Naive B cell (primary cell): ENCODE results near the gene G2E3. TPM values are rescaled to one million over a fixed set of nuclear protein-coding genes. Genes with fewer than 3 reads are reported as not detected.
A peak's percentile ranks its signal among the peaks of the same experiment; 100 is the strongest.
"Not testable (repeated sequence)": the region's sequence is repeated elsewhere in the genome, so short reads cannot be mapped to it uniquely, and the experiment has no call there.

Source experiments
- ATAC-seq, 2 donors: fragments of 150-1000 bp; cut with Tn5 transposase; 2 replicates each; pipeline ENCODE4 v1.10.0; 2021; ENCODE audit warnings: low read depth in 2 of 2, mild to moderate bottlenecking in 2 of 2, moderate library complexity in 2 of 2
- DNase-seq: peaks from one replicate; pipeline ENCODE4 v3.0.0; 2022
- H3K27ac Mint-ChIP-seq, 6 donors: one replicate each; pipeline ENCODE4 v1.8.0; 2020 to 2022; ENCODE audit warnings: mild to moderate bottlenecking in 6 of 6, mixed read lengths in 6 of 6, moderate library complexity in 5 of 6, inconsistent platforms in 2 of 6
- H3K27me3 Mint-ChIP-seq, 3 donors: one replicate each; pipeline ENCODE4 v1.8.0; 2021 to 2022; ENCODE audit warnings: mixed read lengths in 3 of 3, mild to moderate bottlenecking in 1 of 3
- H3K36me3 Mint-ChIP-seq, 2 donors: one replicate each; pipeline ENCODE4 v1.8.0; 2020 to 2022; ENCODE audit warnings: mixed read lengths in 2 of 2, inconsistent platforms in 1 of 2, mild to moderate bottlenecking in 1 of 2
- H3K4me1 Mint-ChIP-seq, 3 donors: one replicate each; pipeline ENCODE4 v1.8.0; 2020 to 2022; ENCODE audit warnings: mixed read lengths in 3 of 3, inconsistent platforms in 1 of 3, mild to moderate bottlenecking in 1 of 3, moderate library complexity in 1 of 3
- H3K4me3 Mint-ChIP-seq, 8 donors: one replicate each; pipeline ENCODE4 v1.8.0; 2020 to 2022; ENCODE audit warnings: mild to moderate bottlenecking in 8 of 8, mixed read lengths in 8 of 8, moderate library complexity in 8 of 8, inconsistent platforms in 2 of 8
- H3K9me3 Mint-ChIP-seq, 7 donors: one replicate each; pipeline ENCODE4 v1.8.0; 2020 to 2022; ENCODE audit warnings: mixed read lengths in 7 of 7, mild to moderate bottlenecking in 5 of 7, inconsistent platforms in 2 of 7, moderate library complexity in 1 of 7
- polyA plus RNA-seq, 6 donors: library from polyadenylated mRNA; unstranded; fragments of 300-500 nt; fragmentation: Illumina TruSeq; gene quantifications; one replicate each; pipeline ENCODE4 v1.2.3, GENCODE V29; 2021; ENCODE audit warnings: low read depth in 6 of 6

The G2E3 gene
- polyA plus RNA-seq, 6 donors from 2014 or later: 11.8 to 34.6 (median 25.4) TPM

DNA sequence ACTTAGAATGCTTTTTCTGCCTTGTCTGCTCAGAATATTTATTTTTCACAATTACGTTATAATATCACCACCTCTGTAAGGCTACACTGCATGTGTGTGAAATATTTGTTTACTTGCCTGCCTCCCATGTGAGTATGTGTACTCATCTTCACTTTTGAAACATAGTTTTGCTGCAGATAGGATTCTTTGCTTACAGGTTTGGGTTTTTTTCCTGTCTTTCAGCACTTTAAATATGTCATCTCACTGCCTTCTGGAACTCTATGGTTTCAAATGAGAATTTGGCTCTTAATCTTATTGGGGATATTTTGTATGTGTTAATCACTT is 10.9 kb downstream of the G2E3 start:
- H3K27me3 Mint-ChIP-seq: no peaks in the 10 kb centered on the region
- peak overlapping the region in 1 of 6 donors; percentile 31 for H3K27ac Mint-ChIP-seq
- ATAC-seq (no peak), DNase-seq (no peak)
- H3K4me3 Mint-ChIP-seq: no peak overlapping the region
- peaks cover 69 to 90% (median 72%) of the 10 kb centered on the region in 3 donors for H3K4me1 Mint-ChIP-seq
- no peaks in the 10 kb centered on the region for H3K9me3 Mint-ChIP-seq
- no peaks in the 10 kb centered on the region for H3K36me3 Mint-ChIP-seq

DNA sequence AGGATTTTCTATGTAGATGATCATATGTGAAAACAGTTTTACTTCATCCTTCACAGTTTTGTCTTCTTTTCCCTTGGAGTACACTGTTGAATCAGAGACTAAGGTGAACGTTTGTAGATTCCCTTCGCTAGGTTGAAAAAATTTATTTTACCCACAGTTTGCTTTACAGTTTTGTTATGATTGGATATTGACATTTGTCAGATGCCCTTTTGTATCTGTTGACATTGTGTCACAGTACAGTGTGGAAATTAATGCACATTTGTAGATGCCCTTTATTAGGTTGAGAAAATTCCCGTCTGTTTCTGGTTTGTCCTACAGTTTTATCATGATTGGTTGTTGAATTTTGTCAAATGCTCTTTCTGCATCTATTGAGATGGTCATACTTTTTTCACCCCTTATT is 13.3 kb downstream of the G2E3 start:
- no peak overlapping the region for H3K4me3 Mint-ChIP-seq
- H3K9me3 Mint-ChIP-seq: peaks cover 0 to 1% (median 0%) of the 10 kb centered on the region in 7 donors
- DNase-seq (no peak), ATAC-seq (no peak)
- H3K4me1 Mint-ChIP-seq: peaks cover 72 to 92% (median 81%) of the 10 kb centered on the region in 3 donors
- H3K36me3 Mint-ChIP-seq: no peaks in the 10 kb centered on the region
- no peaks in the 10 kb centered on the region for H3K27me3 Mint-ChIP-seq
- peak overlapping the region in 1 of 6 donors; percentile 38 for H3K27ac Mint-ChIP-seq

DNA sequence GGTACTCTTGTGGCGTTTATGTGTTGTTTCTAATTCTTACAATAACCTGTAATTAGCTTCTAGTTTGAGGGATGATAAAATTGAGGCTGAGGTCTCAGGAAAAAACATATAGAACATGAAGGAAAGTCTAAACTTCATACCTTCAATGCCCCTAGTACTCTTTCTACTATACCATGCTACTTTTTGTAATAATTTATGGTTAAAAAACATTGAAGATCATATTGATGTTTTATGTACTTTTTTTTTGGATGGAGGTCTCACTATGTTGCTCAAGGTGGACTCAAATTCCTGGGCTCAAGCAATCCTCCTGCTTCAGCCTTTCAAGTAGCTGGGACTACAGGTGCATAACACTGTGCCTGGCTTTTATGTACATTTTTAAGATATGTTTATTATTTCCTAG is 13.8 kb downstream of the G2E3 start:
- Mint-ChIP-seq H3K4me3 (no peak overlapping the region), H3K9me3 (peaks cover 0 to 1% (median 0%) of the 10 kb centered on the region in 7 donors), H3K27ac (no peak overlapping the region), H3K36me3 (no peaks in the 10 kb centered on the region), H3K27me3 (no peaks in the 10 kb centered on the region), H3K4me1 (peaks cover 73 to 92% (median 81%) of the 10 kb centered on the region in 3 donors)
- ATAC-seq (no peak), DNase-seq (no peak)

DNA sequence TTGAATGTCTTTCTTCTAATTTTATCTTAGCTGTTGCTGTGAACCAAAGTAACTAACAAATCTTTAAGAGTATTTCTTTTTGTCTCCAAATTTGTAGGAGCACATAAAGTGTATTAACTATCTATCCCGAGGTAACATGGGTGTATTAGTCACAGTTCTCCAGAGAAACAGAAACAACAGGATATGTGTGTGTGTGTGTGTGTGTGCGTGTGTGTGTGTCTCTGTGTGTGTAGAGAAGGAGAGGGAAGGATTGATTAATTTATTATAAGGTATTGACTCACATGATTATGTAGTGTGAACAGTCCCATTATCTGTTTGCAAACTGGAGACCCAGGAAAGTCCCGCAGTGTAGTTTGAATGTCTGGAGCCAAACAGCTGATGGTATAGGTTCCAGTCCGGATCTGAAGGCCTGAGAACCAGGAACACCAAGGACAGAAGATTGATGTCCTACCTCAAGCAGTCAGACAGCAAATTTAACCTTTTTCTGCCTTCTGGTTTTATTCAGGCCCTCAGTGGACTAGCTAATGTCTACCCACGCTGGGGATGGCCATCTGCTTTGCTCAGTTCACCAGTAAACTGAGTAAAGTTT is 14.4 kb downstream of the G2E3 start:
- DNase-seq (no peak), ATAC-seq (no peak)
- peaks cover 73 to 87% (median 79%) of the 10 kb centered on the region in 3 donors for H3K4me1 Mint-ChIP-seq
- no peak overlapping the region for H3K27ac Mint-ChIP-seq
- no peaks in the 10 kb centered on the region for H3K36me3 Mint-ChIP-seq
- H3K4me3 Mint-ChIP-seq: no peak overlapping the region
- H3K27me3 Mint-ChIP-seq: no peaks in the 10 kb centered on the region
- peaks cover 0 to 1% (median 0%) of the 10 kb centered on the region in 7 donors for H3K9me3 Mint-ChIP-seq

DNA sequence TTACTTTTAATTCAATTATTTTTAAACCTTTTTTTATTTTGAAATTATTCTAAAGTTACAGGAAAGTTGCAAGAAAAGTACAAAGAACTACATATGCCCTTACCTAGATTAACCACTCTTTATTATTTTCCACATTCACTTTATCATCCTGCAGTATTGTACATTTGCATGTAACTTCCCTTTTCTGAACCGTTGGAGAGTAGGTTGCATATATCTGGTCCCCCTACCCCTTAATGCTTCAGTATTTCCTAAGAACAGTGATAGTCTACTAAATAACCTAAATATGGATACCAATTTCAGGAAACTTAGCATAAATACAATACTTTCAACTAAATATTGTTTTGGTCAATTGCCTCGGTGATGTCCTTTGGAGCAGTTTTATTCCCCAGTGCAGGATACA is 15.0 kb downstream of the G2E3 start:
- Mint-ChIP-seq H3K9me3 (peaks cover 0 to 1% (median 0%) of the 10 kb centered on the region in 7 donors), H3K4me1 (peaks cover 77 to 86% (median 77%) of the 10 kb centered on the region in 3 donors), H3K27me3 (no peaks in the 10 kb centered on the region), H3K36me3 (no peaks in the 10 kb centered on the region), H3K27ac (no peak overlapping the region), H3K4me3 (no peak overlapping the region)
- DNase-seq: no peak
- peak in 1 of 2 donors; percentile 36 for ATAC-seq

DNA sequence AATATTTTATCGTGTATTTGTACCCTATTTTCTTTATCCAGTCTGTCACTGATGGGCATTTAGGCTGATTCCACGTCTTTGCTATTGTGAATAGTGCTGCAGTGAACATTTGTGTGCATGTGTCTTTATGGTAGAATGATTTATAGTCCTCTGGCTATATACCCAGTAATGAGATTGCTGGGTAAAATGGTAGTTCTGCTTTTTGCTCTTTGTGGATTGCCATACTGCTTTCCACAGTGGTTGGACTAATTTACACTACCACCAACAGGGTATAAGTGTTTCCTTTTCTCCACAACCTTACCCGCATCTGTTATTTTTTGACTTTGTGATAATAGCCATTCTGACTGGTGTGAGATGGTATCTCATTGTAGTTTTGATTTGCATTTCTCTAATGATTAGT is 15.8 kb downstream of the G2E3 start:
- Mint-ChIP-seq H3K4me3 (peak overlapping the region in 3 of 8 donors; percentile 6 to 44 (median 13)), H3K4me1 (peaks cover 69 to 79% (median 70%) of the 10 kb centered on the region in 3 donors)
- not testable (repeated sequence) for H3K27me3 Mint-ChIP-seq, H3K27ac Mint-ChIP-seq, H3K36me3 Mint-ChIP-seq, DNase-seq, H3K9me3 Mint-ChIP-seq
- peak; percentile 40 for ATAC-seq

DNA sequence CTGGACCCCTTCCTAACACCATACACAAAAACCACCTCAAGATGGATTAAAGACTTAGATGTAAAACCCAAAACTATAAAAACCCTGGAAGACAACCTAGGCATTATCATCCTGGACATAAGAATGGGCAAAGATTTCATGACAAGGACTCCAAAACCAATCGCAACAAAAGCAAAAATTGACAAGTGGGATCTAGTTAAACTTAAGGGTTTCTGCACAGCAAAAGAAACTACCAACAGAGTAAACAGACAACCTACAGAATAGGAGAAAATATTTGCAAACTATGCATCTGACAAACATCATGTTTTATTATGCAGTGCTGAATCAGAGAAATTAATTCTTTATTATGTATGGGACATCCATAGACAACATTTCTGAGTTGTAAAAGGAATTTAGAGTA is 17.4 kb downstream of the G2E3 start:
- H3K27ac Mint-ChIP-seq: peak overlapping the region in 1 of 6 donors; percentile 29
- H3K4me3 Mint-ChIP-seq, H3K36me3 Mint-ChIP-seq, DNase-seq, H3K9me3 Mint-ChIP-seq, ATAC-seq, H3K27me3 Mint-ChIP-seq: not testable (repeated sequence)
- H3K4me1 Mint-ChIP-seq: peaks cover 53 to 64% (median 56%) of the 10 kb centered on the region in 3 donors

DNA sequence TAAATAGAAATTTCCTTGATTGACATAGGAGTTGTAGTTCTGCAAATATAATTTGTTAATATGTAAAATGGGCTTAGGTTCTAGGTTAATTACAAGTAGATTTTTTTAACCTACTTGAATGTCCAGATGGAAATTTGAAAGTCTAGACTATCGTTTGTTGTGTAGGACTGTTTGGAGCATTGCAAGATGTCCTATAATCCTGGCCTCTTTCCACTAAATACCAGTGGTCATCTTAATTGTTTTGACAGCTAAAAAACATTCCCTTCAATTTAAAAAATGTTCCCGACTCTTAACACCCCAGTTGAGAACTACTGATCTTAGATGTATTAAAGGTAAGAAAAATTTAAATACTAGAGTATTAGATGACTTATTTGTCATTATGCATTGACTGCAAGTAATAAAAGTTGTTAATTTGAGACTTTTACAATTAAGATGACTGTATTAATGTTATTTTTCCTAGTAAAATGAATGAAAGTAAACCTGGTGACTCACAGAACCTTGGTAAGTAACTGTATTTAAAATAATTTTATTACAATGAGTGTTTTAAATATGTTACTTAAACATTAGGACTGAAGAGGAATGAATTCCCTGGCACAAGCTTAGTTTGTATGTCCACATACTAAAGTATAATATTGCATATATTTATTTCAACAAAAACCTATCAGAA is 21.8 kb downstream of the G2E3 start:
- Mint-ChIP-seq H3K36me3 (peaks cover 20 to 35% of the 10 kb centered on the region in 2 donors), H3K4me1 (peaks cover 26 to 50% (median 31%) of the 10 kb centered on the region in 3 donors), H3K4me3 (no peak overlapping the region), H3K27ac (no peak overlapping the region), H3K27me3 (no peaks in the 10 kb centered on the region), H3K9me3 (peaks cover 0 to 21% (median 5%) of the 10 kb centered on the region in 7 donors)
- no peak for ATAC-seq
- no peak for DNase-seq

DNA sequence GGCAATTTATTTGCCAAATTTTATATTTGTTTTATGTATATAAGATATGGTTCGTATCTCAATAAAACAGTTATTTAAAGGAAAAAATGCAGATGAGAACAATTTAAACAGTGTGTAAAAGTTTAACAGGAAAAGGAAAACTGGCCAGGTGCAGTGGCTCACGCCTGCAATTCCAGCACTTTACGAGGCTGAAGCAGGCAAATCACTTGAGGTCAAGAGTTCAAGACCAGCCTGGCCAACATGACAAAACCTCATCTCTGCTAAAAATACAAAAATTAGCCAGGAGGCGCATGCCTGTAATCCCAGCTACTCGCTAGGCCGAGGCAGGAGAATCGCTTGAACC is 22.3 kb downstream of the G2E3 start:
- H3K4me3 Mint-ChIP-seq: no peak overlapping the region
- no peak overlapping the region for H3K27ac Mint-ChIP-seq
- H3K27me3 Mint-ChIP-seq: no peaks in the 10 kb centered on the region
- DNase-seq: no peak
- ATAC-seq: no peak
- peaks cover 21 to 50% (median 27%) of the 10 kb centered on the region in 3 donors for H3K4me1 Mint-ChIP-seq
- peaks cover 25 to 40% of the 10 kb centered on the region in 2 donors for H3K36me3 Mint-ChIP-seq
- peaks cover 0 to 21% (median 5%) of the 10 kb centered on the region in 7 donors for H3K9me3 Mint-ChIP-seq

DNA sequence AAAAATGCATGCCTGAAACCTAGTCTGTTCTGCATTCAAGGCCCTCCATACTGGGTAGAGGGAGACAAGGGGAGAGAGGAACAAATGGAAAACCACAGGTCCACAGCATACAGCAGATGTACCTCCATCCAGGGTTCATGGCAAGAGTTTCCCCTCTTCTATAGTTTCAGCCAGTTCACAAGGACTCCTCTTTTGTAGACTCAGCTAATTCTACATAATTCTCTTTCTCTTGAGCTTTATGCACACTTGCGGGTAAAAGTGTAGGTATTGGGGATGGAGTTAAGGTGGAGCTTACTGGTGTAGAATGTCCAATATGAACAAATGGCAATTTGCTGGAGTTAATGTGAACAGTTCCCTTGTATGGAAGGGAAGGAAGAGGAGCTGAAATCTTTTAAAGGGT is 23.4 kb downstream of the G2E3 start:
- Mint-ChIP-seq H3K4me3 (no peak overlapping the region), H3K9me3 (peaks cover 0 to 21% (median 5%) of the 10 kb centered on the region in 7 donors), H3K27ac (no peak overlapping the region), H3K27me3 (no peaks in the 10 kb centered on the region), H3K4me1 (peaks cover 11 to 42% (median 25%) of the 10 kb centered on the region in 3 donors), H3K36me3 (peaks cover 25 to 40% of the 10 kb centered on the region in 2 donors)
- DNase-seq (no peak), ATAC-seq (no peak)

DNA sequence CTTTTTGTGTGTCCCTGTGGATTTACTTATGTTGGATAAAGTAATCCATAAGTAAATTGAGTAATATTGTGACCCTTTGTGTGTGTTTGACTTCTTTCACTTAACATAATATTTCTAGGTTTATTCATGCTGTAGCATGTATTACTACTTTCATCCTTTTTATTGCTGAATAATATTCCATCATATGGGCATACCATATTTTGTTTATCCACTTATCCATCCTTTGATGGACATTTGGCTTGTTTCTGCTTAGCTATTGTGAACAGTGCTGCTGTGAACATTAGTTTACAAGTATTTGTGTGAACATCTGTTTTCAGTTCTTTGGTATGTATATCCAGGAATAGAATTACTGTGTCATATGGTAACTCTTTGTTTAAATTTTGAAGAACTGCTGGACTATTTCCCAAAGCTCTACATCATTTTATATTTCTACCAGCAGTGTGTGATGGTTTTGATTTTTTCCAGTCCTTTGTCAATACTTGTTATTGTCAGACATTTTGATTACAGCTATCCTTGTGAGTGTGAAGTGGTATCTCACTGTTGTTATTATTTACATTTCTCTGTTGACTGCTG is 25.2 kb downstream of the G2E3 start:
- ATAC-seq: no peak
- Mint-ChIP-seq H3K4me1 (peaks cover 3 to 32% (median 12%) of the 10 kb centered on the region in 3 donors), H3K9me3 (peaks cover 0 to 21% (median 5%) of the 10 kb centered on the region in 7 donors), H3K27ac (no peak overlapping the region), H3K36me3 (peaks cover 25 to 40% of the 10 kb centered on the region in 2 donors), H3K4me3 (no peak overlapping the region), H3K27me3 (no peaks in the 10 kb centered on the region)
- DNase-seq: no peak

DNA sequence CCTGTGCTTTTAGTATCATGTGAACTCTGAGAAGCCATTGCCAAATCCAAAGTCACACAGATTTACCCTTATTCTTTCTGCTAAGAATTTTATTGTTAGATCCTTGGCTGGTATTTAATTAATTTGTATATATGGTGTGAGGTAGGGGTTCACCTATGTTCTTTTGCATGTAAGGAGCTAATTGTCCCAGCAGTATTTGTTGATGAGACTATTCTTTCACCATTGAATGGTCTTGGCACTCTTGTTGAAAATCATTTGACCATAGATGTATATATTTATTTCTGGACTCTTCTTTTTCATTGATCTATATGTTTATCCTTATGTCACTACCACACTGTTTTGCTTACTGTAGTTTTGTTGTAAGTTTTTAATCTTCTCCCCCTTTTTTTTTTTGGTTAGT is 26.2 kb downstream of the G2E3 start:
- peaks cover 33 to 47% of the 10 kb centered on the region in 2 donors for H3K36me3 Mint-ChIP-seq
- H3K4me1 Mint-ChIP-seq: peaks cover 3 to 32% (median 12%) of the 10 kb centered on the region in 3 donors
- peak overlapping the region in 1 of 6 donors; percentile 62 for H3K27ac Mint-ChIP-seq
- H3K4me3 Mint-ChIP-seq: no peak overlapping the region
- no peaks in the 10 kb centered on the region for H3K27me3 Mint-ChIP-seq
- H3K9me3 Mint-ChIP-seq: peaks cover 0 to 21% (median 5%) of the 10 kb centered on the region in 7 donors
- DNase-seq (no peak), ATAC-seq (no peak)

DNA sequence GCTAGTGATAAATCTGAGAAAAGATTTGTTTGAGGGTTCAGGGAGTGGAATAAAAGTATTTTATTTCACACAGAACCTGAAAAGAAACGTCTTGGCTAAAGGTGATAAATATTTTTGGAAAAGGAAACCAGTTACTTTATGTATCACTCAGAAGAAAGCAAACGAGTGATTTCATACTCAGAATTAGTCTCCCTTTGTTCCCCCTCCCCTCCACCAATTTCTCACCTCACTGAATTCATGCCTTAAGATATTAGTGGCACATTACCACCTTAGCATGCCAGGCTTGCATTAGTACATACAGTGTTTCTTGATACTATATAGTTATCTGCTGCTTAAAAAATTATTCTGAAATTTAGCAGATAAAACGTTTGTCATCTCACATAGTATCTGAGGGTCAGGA is 28.2 kb downstream of the G2E3 start:
- Mint-ChIP-seq H3K9me3 (peaks cover 0 to 21% (median 5%) of the 10 kb centered on the region in 7 donors), H3K4me1 (peaks cover 3 to 27% (median 8%) of the 10 kb centered on the region in 3 donors), H3K36me3 (peaks cover 35 to 53% of the 10 kb centered on the region in 2 donors), H3K27me3 (no peaks in the 10 kb centered on the region), H3K27ac (peak overlapping the region in 1 of 6 donors; percentile 47), H3K4me3 (no peak overlapping the region)
- ATAC-seq (no peak), DNase-seq (no peak)

DNA sequence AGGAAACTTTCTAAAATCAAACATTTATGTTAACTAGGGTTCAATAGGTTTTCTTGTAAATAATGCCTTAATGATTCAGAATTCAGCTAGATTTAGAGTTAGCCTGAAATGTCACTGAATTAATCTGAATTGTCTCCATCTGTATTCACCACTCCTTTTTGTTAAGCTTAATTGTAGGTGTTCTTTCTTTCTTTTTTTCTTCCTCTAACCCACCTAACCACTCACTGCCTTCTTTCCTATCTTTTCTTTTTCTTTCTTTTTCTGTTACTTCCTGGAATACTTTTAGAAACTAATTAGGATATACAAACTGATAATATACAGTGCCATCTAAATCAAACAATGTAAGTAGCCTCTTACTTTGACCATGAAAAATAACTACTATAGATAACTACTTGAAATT is 29.9 kb downstream of the G2E3 start:
- ATAC-seq (no peak), DNase-seq (no peak)
- H3K4me3 Mint-ChIP-seq: no peak overlapping the region
- H3K36me3 Mint-ChIP-seq: peaks cover 27 to 38% of the 10 kb centered on the region in 2 donors
- H3K27me3 Mint-ChIP-seq: no peaks in the 10 kb centered on the region
- H3K27ac Mint-ChIP-seq: peak overlapping the region in 3 of 6 donors; percentile 11 to 18 (median 18)
- peaks cover 0 to 13% (median 5%) of the 10 kb centered on the region in 7 donors for H3K9me3 Mint-ChIP-seq
- peaks cover 3 to 13% (median 4%) of the 10 kb centered on the region in 3 donors for H3K4me1 Mint-ChIP-seq
